Measurements from ENCODE around the gene ZMAT2. TPM values are rescaled to one million over a fixed set of nuclear protein-coding genes. Genes with fewer than 3 reads are reported as not detected.
"Not testable (repeated sequence)": the region's sequence is repeated elsewhere in the genome, so short reads cannot be mapped to it uniquely, and the experiment has no call there.

The ZMAT2 gene
- polyA plus RNA-seq, 2 of the 4 experiments (the other 2 are of a cell fraction): 90.9 to 208 TPM

DNA sequence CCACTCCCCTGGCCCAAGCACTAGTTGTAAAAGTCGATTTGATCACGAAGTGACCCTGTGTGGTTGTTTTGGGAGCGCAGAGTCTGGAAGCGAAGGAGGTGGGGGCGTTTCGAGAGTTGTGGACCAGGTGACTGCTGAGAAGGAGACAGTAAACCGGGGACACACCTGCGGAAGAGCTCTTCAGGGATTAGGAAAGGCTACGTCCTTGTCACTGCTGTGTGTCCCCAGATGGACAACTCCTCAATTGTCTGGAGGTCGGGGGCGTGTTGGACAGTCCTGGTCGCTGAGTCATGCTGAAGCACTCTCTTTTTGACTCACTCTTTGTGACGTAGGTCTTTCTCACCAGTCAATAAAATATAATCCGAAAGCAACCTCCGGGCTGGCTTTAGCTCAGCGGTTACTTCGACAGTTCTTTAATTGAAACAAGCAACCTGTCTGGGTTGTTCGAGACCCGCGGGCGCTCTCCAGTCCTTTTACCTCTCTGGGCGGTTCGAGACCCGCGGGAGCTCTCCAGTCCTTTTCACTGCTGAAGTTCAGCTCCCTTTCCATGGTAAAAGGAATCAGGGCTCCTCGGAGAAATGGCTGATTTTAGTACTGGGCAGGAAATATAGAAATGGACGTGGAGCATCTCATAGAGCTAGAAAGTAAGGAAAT is 10.8 kb downstream of the ZMAT2 start (continued):
- TF ChIP-seq HOXB5 (CRISPR knock-in tag; IDR thresholded peaks at IDR 0.05) (0 out of 2 replicates have a peak, but pooled peaks have one; percentile 5), JUNB (IDR thresholded peaks at IDR 0.05) (peak; percentile 66), RCOR1 (IDR thresholded peaks at IDR 0.05; ENCODE audit: low read depth, low read length) (no peak), CHD4 (IDR thresholded peaks at IDR 0.05; ENCODE audit: borderline replicate concordance) (no peak; the same call in 1 of the 2 replicates), KDM1A (IDR thresholded peaks at IDR 0.05; ENCODE audit: low read depth) (no peak), ZSCAN20 (CRISPR knock-in tag; IDR thresholded peaks at IDR 0.05) (no peak), HOXA7 (CRISPR knock-in tag; IDR thresholded peaks at IDR 0.05) (no peak)
- TF ChIP-seq, protein P1, sequence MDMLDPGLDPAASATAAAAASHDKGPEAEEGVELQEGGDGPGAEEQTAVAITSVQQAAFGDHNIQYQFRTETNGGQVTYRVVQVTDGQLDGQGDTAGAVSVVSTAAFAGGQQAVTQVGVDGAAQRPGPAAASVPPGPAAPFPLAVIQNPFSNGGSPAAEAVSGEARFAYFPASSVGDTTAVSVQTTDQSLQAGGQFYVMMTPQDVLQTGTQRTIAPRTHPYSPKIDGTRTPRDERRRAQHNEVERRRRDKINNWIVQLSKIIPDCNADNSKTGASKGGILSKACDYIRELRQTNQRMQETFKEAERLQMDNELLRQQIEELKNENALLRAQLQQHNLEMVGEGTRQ (IDR thresholded peaks at IDR 0.05): no peak
- TF ChIP-seq, protein P2, sequence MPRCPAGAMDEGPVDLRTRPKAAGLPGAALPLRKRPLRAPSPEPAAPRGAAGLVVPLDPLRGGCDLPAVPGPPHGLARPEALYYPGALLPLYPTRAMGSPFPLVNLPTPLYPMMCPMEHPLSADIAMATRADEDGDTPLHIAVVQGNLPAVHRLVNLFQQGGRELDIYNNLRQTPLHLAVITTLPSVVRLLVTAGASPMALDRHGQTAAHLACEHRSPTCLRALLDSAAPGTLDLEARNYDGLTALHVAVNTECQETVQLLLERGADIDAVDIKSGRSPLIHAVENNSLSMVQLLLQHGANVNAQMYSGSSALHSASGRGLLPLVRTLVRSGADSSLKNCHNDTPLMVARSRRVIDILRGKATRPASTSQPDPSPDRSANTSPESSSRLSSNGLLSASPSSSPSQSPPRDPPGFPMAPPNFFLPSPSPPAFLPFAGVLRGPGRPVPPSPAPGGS (IDR thresholded peaks at IDR 0.05): no peak

DNA sequence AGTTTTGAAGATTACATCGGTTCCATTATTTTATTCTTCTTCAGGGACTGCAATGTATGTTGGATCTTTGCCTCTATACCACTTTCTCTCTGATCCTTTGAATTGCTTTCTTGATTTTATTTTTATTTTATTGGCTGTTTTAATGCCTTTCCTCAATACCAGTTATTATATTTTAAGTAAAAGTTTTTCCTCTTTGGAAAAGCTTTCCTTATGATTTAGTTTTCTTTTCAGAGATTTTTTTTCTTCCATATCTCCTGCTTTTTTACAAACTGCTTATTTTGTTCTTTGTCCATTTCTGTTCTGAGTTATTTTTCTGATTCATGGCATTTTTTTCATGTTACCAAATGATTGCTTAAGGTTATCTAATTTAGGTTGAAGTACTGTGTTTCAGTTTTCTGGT is 11.5 kb downstream of the ZMAT2 start:
- POLR2A ChIA-PET: interaction anchor here (1.1 to 3.9 kb wide), 8 partner anchors 8 to 328 kb away, joined by 3 to 72 read pairs (median 18); partner anchors contain the start of genes ANKHD1, EIF4EBP3, HARS1 and HARS2
- no peak for FAIRE-seq

DNA sequence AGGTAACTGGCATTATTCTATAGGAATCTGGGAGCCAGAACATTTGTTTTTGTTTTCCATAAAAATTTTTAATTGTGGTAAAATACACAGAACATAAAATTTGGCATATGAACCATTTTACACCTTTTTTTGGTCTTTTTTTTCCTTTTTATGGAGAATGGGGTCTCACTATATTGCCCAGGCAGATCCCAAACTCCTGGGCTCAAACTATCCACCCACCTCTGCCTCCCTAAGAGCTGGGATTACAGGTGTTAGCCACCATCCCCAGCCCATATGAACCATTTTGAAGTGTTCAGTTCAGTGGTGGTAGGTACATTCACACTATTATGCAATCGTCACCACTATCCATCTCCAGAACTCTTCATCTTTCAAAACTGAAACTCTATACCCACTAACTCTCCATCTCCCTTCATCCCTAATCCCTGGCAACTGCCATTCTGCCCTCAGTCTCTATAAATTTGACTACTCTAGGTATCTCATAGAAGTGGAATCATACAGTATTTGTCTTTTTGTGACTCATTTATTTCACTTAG is 13.4 kb downstream of the ZMAT2 start:
- FAIRE-seq (no peak), ATAC-seq (no peak), DNase-seq (ENCODE audit: low read depth in 1 of 2, low spot score in 1 of 2) (no peak)
- CTCF ChIA-PET: no interaction called here
- Histone ChIP-seq H3K27ac (no peak overlapping the region), H3K4me2 (no peak overlapping the region), H3K4me1 (peaks cover 9% of the 10 kb centered on the region; the same call in 2 of the 3 replicates), H3K9me3 (no peaks in the 10 kb centered on the region), H3K4me3 (no peak overlapping the region)
- TF ChIP-seq MYC (IDR thresholded peaks at IDR 0.05; ENCODE audit: borderline replicate concordance, low read length) (no peak), MAZ (IDR thresholded peaks at IDR 0.05; ENCODE audit: borderline replicate concordance, low read depth, low read length) (no peak), CEBPB (IDR thresholded peaks at IDR 0.05) (0 out of 4 replicates have a peak, but pooled peaks of 1 of the 2 experiments have one; percentile 9)
- POLR2A ChIA-PET: no interaction called here
- WGBS (ENCODE audit: missing lambda C conversion rate): 86% methylated on average over 1 of the region's 1 CpG

More for the DNA sequence above, 11.5 kb downstream of the ZMAT2 start:
- no peaks in the 10 kb centered on the region for H3K9me3 ChIP-seq
- peak overlapping the region; percentile 79 for H3K4me2 ChIP-seq
- peak overlapping the region; percentile 81 to 93; a peak in 3 of 6 replicates for H3K27ac ChIP-seq
- CTCF ChIA-PET: interaction anchor here (1.7 to 2.1 kb wide), 3 partner anchors 8 to 11 kb away, joined by 6 to 9 read pairs (median 9); no protein-coding TSS in a partner anchor
- ATAC-seq (no peak), DNase-seq (ENCODE audit: low read depth in 1 of 2, low spot score in 1 of 2) (no peak)
- peaks cover 9% of the 10 kb centered on the region; the same call in 2 of the 3 replicates for H3K4me1 ChIP-seq
- H3K4me3 ChIP-seq: peak overlapping the region; percentile 46; the same call in 1 of the 3 replicates
- TF ChIP-seq, protein P3, sequence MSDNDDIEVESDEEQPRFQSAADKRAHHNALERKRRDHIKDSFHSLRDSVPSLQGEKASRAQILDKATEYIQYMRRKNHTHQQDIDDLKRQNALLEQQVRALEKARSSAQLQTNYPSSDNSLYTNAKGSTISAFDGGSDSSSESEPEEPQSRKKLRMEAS (IDR thresholded peaks at IDR 0.05): no peak
- 9% methylated on average over 1 of the region's 1 CpG for WGBS (ENCODE audit: missing lambda C conversion rate)

DNA sequence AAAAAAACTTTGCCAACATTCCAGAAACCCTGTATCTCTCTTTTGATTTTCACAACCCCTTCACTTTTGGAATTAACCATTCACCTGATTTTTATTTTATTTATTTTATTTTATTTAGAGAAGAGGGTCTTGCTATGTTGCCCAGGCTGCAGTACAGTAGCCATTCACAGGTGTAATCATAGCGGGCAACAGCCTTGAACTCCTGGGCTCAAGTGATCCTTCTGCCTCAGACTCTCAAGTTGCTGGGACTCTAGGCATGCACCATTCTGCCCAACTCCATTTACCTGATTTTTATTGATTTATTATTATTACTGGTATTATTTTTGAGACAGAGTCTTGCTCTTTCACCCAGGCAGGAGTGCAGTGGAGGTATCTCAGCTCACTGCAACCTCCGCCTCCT is 16.0 kb downstream of the ZMAT2 start:
- H3K4me3 ChIP-seq; DNase-seq (ENCODE audit: low read depth in 1 of 2, low spot score in 1 of 2); H3K9me3 ChIP-seq; CTCF ChIA-PET; ATAC-seq; H3K4me2 ChIP-seq; H3K27ac ChIP-seq; H3K4me1 ChIP-seq; FAIRE-seq: not testable (repeated sequence)
- 90% methylated on average over 2 of the region's 2 CpGs for WGBS (ENCODE audit: missing lambda C conversion rate)
- POLR2A ChIA-PET: interaction anchor here (0.6 kb wide), 1 partner anchor 23 kb away, joined by 3 read pairs; no protein-coding TSS in a partner anchor

DNA sequence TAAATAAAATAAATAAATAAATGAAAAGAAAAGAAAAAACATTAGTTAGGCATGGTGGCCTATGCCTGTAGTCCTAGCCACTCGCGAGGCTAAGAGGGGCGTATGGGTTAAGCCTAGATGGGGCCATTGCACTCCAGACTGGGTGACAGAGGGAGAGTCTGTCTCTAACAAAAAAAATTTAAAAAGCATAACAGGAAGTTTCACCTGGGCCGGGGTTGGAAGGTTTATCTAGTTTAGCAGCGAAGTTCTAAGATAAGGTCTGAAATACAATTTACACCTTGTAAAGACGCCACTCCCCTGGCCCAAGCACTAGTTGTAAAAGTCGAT is 18.0 kb downstream of the ZMAT2 start:
- 25% methylated on average over 7 of the region's 7 CpGs for WGBS (ENCODE audit: missing lambda C conversion rate)
- Histone ChIP-seq H3K9me3 (no peaks in the 10 kb centered on the region), H3K27ac (peak overlapping the region; percentile 84 to 92), H3K4me2 (peak overlapping the region; percentile 82), H3K4me3 (peak overlapping the region; percentile 44), H3K4me1 (no peaks in the 10 kb centered on the region)
- POLR2A ChIA-PET: interaction anchor here (1.2 to 2.3 kb wide), 7 partner anchors 8 to 372 kb away, joined by 5 to 20 read pairs (median 14); partner anchors contain the start of genes ANKHD1, HARS1, HARS2 and HBEGF
- CTCF ChIA-PET: interaction anchor here (0.7 to 3.8 kb wide), 9 partner anchors 8 to 372 kb away, joined by 3 to 22 read pairs (median 4); partner anchors contain the start of genes HBEGF and SLC4A9
- peak; percentile 18 to 47 for ATAC-seq
- no peak for FAIRE-seq
- TF ChIP-seq, protein P4, sequence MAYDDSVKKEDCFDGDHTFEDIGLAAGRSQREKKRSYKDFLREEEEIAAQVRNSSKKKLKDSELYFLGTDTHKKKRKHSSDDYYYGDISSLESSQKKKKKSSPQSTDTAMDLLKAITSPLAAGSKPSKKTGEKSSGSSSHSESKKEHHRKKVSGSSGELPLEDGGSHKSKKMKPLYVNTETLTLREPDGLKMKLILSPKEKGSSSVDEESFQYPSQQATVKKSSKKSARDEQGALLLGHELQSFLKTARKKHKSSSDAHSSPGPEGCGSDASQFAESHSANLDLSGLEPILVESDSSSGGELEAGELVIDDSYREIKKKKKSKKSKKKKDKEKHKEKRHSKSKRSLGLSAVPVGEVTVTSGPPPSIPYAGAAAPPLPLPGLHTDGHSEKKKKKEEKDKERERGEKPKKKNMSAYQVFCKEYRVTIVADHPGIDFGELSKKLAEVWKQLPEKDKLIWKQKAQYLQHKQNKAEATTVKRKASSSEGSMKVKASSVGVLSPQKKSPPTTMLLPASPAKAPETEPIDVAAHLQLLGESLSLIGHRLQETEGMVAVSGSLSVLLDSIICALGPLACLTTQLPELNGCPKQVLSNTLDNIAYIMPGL (CRISPR knock-in tag; IDR thresholded peaks at IDR 0.05; ENCODE audit: borderline replicate concordance): no peak
- TF ChIP-seq RAD21 (conservative IDR thresholded peaks at IDR 0.05 in 1 of 2, IDR thresholded peaks at IDR 0.05 in 1 of 2) (no peak), POLR2AphosphoS2 (conservative IDR thresholded peaks at IDR 0.05; ENCODE audit: low read length) (no peak), EP300 (IDR thresholded peaks at IDR 0.05) (no peak), HOXA7 (CRISPR knock-in tag; IDR thresholded peaks at IDR 0.05) (no peak), JUNB (IDR thresholded peaks at IDR 0.05) (no peak), RFX5 (IDR thresholded peaks at IDR 0.05) (no peak), TP53 (CRISPR knock-in tag; IDR thresholded peaks at IDR 0.05) (no peak)
- TF ChIP-seq, protein P5, sequence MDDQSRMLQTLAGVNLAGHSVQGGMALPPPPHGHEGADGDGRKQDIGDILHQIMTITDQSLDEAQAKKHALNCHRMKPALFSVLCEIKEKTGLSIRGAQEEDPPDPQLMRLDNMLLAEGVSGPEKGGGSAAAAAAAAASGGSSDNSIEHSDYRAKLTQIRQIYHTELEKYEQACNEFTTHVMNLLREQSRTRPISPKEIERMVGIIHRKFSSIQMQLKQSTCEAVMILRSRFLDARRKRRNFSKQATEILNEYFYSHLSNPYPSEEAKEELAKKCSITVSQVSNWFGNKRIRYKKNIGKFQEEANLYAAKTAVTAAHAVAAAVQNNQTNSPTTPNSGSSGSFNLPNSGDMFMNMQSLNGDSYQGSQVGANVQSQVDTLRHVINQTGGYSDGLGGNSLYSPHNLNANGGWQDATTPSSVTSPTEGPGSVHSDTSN (IDR thresholded peaks at IDR 0.05): no peak
- no peak for DNase-seq (ENCODE audit: low read depth in 1 of 2, low spot score in 1 of 2)

Data from A549 (cell line).